Lung microvascular endothelial cell (primary cell): ENCODE data around the gene SEPTIN1. TPM values are rescaled to one million over a fixed set of nuclear protein-coding genes. Genes with fewer than 3 reads are reported as not detected.
"Not testable (repeated sequence)": the region's sequence is repeated elsewhere in the genome, so short reads cannot be mapped to it uniquely, and the experiment has no call there.

Experiments used
- DNase-seq, 2 donors: peaks; one replicate each; pipeline versions ENCODE4 v3.0.0 to v3.0.0-alpha.2; 2010; ENCODE audit warnings: low read depth in 2 of 2
- total RNA-seq: library from RNA; depleted of rRNA; stranded (reverse); fragments of >200 nt; gene quantifications from 2 replicates; pipeline ENCODE4 v1.2.1, GENCODE V29; 2014

The SEPTIN1 gene
- total RNA-seq, 1 donor from 2014 or later = 0.20 TPM

DNA sequence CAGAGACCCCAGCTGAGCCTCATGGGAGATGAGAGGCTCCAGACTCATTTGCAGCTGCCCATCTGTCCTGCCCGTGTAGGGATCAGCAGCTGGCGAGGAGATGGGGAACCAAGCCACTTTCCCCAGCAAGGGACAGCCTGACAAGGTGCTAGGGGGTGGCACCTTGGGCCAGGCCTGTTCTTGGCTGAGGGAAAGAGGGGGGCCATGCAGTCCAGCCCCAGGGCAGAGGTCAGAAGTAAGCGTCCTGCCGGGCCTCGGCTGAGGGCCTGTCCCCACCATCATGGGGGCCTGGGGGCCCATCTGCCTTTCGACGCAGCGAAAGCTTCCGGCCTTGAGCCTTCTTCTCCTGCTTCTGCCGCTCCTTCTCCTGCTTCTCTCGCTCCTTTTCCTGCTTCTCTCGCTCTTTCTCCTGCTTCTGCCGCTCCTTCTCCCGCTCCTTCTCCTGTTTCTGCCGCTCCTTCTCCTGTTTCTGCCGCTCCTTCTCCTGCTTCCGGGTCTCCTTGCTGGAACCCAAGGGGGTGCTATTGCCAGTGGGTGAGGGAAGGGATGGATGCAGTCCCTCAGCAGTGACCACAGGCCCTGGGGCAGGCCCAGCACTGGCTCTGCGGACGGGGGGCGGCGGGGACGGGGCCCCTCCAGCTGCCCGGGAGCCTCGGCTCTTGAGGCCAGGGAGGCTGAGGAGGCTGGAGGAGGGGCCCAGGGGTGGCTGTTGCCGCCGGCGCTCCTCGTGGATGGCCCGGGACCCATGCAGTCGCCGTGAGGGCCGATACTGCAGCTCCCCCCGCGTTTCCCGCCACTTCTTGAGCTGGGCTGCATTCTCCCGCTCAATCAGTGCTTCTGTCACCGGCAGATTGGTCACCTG lies 24.4 kb downstream of the SEPTIN1 start:
- no peak for DNase-seq

DNA sequence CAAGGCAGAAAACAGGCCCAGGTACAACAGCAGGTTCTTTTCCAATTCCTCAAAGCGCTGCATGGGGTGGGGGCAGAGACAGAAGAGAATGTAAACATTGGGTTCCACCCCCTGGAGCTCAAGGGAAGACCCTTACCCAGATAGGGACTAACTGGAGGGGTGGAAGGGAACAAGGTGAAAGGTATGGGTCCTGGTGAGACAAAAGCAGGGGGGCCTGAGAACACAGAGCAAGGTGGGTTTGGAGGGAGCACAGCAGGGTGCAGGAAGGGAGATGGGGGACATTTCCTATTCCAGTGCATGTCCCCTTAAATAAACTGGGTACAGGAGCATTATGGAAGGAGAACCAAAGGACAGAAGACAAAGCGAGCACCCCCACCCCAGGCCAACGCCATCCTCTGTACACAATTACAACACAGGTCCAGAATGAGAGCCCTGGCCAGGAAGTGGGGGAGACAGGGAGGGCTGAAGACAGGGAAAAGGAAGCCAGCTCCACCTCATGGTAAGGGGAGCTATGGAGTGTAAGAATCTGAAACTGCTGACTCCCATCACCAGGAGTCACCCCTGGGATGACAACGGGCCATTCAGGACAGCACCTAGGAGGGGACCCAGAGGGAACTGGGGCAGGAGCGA lies 25.2 kb downstream of the SEPTIN1 start:
- DNase-seq = no peak

DNA sequence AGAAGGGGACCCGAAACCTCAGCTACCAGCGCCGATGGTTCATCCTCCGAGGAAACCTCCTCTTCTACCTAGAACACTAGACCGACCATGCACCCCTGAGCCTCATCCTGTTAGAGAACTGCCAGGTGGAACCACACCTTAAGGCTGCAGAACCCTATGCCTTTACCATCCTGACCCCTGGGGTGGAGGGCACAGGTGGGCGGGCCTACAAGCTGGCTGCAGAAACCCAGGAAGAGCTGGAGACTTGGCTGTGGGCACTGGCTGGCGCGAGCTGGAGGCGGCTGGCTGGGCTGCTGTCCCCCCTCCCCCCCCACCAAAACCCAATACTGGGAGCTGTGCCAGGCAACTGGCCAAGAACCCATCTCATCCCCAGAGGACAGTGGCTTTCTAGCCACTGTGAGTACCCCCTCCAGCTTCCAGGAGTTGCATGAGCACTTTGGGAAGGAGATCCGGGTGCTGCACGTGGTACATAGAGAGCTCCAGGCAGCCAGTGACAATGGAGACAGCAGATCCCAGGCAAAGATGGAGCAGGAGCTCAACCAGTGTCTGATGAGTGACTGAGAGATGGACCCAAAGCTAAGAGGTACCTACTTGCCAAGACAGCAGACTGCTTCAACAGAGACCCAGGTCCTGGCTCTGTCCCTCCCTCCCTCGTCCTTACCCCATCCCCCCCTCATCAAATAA lies 25.8 kb downstream of the SEPTIN1 start:
- DNase-seq = no peak

DNA sequence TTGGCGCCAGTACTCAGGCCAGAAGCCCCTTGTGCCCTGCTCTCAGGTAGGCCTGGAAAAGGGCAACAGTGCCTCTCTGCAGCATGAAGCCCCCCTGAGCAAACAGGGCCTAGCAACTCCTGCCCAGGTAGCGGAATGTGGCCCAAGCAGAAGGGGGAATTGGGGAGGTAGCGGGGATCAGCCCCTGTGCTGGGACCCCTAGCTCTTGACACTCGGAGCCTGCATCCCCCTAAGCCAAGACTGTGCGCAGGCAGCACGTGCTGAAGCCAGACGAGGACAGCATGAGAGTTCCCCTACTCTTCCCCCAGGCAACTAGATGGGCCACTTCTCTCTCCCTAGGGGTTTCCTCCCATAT lies 26.4 kb downstream of the SEPTIN1 start:
- DNase-seq = no peak

DNA sequence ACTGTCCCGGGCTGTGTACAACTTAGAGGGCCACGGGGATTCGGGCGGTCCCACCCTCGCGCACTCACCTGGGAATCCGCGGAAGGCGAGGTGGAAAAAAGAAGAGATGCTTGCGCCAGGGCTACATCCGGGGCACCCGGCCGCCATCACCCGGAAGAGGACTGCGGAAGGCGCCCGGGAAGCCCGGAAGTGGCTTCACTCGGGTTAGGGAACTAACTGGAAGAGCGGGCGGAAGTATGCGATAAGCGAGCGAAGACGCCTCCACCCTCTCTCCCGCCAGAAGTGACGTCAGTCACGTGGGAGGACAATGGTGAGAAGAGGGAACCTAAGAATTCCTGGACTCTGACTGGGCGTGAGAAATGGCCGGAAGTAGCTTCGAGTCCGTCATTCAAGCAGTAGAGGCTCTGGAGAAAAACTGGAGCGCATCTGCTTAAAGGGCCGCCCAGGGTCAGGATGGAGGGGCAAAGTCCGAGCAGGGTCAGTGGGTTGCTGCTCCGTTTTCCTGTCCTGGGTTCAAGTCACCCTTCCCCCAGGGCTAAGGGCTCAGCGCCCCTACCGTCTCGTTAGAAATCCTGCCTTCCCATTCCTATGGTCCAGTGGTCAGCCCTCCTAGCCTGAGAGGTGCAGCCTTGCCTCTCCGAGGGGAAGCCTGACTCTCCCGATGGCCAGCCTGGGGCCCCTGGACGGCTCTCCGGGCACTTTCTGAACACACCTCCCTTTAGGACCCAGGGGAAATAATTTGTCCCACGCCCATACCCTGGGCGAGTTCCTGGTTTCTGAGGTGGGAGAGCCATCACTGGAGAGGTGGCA lies 27.0 kb downstream of the SEPTIN1 start, which contains the start of gene CD2BP2:
Gene CD2BP2 (minus strand): TSS at position 165 of the 810 bp plus-strand sequence. CDS start 627 bp downstream, outside the sequence.
- peak; percentile 96 to 100 for DNase-seq

DNA sequence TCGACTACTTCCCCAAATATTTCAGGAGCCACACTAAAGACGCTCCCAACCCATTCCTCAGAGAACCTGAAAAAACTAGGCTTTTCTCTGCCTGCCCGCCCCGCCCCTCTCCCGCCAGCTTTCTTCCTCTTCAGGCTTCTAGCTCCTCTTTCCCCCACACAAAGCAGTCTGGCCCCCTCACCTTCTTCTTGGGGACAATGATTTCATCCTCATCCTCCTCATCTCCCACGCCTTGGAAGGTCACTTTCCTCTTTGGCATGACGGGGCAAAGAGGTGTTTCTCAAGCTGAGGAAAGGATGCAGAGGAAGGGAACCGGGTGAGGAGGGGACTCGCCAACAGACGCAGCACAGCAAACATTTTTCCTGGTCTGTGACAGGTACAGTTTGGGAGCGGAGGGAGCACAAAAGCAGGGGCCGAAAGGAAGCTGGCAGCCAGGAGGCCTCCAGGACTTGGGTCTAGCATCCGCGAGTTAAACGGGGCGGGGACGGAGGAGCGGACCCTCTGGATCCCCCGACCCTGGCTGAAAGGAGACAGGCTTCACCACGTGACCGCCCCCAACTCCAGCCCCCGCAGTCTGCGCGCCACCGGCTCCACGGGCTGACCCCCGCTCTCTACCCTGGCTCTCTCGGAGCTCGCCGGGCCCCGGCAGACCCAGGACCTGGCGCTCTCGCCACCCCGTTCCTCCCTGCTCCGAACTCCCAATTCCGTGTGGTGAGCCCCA lies 27.8 kb downstream of the SEPTIN1 start:
- DNase-seq = peak in 1 of 2 donors; percentile 33

DNA sequence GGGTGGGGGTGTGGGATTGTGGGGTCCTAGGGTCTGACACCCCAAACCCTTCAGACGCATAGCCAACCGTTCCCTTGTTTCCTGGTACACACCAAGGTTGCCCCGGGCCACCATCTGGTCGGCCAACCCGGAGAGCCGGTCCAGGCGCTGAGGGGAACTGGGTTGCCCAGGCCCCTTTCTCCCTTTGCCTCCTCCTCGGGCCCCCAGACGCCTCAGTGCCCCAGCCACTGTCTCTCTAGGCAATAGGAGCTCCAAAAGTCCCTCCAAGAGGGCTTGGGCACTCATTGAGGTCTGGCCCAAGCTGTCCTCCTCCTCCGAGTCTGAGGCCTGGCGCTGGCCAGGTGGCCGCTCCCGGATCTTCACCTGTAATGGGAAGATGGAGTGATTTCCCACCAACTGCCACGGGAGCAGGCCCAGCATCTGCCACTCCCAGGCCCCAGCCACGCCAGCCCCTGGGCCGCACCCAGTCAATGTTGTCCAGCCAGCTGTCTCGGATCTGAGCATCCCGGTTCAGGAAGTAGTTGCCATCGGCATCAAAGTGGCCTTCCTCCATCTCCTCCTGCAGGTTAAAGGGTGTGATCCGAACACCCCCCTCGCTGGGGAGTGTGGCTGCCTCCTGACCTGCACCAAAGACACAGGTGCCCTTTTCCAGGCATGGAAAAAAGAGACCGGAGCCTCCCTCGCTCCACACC lies 28.8 kb downstream of the SEPTIN1 start:
- no peak for DNase-seq

DNA sequence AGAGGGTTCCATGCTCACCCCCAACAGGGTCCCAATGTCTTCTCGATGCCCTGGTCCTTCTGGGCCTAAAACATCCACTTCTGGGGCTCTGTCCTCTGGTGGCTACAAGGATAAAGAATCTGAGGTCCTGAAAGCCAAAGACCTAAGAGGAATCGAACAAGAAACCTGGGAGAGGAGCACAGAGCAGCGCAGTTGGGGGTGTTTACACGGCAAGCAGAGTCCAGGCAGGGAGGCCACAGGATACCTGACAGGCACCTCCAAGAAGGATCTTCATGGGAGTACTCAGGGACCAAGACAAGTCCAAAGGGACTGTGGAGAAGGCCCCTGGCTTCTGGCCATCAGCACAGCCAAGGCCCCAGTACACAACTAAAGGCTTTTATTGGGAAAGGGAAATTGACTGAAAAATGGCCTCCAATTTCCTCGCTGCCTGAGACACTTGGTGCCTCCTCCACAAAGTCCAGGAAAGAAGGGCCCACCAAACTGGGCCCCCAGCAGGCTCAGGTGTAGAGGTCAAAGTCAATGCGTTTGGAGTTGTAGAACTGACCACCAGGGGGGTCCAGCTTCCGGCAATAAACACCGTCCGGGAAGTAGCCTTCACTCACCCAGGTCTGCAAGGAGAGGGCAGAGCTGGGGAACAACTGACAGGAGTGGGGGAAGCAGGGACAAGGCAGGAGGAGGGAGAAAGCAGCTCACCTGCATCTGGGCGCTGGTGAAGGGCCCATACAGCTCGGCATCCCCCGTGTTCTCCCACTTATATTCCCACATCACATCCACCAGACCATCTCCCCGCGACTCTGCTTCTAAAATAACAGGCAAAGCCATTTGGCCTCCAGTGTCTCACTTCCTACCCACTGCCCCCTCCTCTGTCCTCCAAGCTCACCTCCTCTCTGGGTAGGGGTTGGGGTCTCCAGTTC lies 29.6 kb downstream of the SEPTIN1 start:
- peak in 1 of 2 donors; percentile 32 for DNase-seq

DNA sequence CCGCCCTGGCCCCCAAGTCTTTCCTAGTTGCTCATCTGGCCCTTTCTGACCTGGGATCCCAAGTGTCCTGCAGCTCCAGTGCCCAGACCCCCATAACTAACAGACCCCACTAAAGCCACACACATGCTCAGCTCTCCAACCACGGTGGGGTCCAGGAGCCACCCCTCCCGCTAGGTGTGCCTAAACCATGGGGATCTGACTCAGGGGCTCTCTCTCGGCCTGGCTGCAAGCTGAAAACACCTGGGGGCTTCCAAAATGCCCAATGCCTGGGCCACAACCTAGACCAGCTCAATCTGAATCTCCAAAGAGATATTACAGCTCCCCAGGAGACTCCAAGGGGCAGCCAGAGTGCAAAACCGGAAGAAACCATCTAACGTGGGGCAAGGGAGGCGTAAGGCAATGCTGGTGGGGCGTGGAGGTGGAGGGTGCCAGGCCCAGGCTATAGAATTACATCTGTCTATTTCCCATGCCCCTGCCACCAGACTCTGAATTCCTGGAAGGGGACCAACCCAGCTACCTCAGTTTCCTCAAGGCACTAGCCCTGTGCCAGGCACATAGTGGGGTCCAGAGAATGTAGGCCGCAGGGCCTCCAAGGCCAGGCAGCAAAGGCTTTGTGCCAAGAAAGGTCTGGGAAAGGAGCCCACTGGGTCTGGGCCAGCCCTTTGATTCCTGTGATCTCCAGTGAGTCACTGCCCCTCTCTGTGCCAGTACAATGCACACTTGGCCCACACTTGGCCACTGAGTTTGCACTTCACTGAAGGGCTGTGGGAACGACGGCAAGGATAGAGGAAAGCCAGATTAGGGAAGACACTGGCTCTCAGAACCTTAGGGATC lies 30.6 kb downstream of the SEPTIN1 start:
- peak; percentile 94 to 95 for DNase-seq

DNA sequence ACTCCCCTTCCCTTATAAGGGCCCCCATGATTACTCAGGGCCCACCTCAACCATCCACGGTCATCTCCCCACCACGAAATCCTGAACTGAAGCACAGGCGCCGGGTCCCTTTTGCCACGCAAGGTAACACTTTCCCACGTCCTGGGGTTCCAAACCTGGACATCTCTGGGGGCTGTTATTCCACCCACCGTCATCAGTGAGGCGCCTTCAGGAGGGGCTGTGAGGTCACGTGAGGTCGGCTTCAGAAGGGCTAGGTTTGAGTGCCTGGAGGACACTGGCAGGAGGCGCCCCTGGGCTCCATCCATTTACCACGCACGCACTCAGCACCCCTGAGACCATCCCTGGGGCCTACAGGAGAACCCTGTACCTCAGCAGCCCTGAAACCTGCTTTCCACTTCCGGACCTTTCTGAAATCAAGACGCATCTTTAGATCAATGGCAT lies 31.3 kb downstream of the SEPTIN1 start:
- no peak for DNase-seq

DNA sequence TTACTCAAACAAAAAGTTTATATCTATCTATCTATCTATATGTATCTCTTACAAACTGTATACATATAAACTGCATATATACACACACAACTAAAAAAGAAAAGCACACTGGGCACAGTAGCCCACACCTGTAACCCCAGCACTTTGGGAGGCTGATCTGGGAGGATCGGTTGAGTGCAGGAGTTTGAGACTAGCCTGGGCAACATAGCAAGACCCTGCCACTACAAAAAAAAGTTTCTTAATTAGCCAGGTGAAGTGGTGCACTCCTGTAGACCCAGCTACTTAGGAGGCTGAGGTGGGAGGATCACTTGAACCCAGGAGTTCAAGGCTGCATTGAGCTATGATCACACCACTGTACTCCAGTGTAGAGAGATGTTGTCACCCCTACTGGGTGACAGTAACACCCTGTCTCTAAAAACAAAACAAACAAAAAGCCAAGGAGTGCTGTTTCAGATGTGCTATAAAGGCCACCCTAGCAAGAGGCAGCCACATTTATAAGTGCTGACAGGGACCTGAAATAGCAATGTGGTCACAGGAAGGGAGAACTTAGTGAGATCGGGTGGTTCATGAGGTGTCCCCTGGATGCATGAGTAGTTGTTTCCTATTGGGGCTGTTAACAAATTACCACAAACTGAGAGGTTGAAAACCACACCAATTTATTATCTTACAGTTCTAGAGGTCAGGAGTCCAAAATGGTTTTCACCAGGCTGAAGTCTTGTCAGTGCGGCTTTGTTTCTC lies 32.1 kb downstream of the SEPTIN1 start:
- DNase-seq = peak in 1 of 2 donors; percentile 61

DNA sequence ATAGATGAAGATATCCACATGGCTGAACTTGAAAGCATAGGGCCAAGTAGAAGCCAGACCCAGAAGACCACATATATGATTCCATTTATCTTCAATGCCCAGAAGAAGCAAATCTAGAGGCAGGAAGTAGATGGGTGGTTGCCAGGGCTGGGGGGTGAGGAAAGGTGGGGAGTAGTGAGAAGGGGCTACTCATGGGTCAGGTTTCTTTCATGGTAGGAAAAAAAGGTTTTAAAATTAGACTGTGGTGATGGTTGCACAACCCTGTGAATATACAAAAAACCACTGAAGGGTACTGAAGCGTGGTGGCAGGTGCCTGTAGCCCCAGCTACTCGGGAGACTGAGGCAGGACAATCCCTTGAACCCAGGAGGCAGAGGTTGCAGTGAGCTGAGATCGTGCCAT lies 32.7 kb downstream of the SEPTIN1 start:
- DNase-seq = no peak

DNA sequence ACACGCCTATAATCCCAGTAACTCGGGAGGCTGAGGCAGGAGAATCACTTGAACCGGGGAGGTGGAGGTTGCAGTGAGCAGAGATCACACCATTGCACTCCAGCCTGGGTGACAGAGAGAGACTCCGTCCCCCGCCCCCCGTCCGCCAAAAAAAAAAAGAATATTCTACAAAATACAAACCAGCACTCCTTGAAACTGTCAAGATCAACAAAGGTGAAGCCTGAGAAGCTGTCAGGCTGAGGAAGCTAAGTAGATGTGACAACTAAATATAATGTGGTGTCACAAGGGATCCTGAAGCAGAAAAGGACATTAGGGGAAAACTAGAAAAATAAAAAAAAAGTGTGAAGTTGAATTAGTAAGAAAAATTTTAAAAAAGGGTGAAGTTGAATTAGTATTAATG lies 33.4 kb downstream of the SEPTIN1 start:
- DNase-seq = no peak

DNA sequence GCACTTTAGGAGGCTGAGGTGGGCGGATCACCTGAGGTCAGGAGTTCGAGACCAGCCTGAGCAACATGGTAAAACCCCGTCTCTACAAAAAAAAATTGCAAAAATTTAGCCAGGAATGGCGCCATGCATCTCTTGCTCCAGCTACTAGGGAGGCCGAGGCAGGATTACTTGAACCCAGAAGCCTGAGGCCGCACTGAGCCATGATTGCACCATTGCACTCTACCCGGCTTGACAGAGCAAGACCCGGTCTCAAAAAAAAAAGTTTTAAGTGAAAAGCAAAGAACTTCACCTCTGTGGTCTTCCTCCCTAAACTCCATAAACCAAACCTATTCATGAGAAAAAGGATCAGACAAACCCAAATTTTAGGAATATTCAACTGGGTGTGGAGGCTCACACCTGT lies 34.2 kb downstream of the SEPTIN1 start:
- DNase-seq = no peak

DNA sequence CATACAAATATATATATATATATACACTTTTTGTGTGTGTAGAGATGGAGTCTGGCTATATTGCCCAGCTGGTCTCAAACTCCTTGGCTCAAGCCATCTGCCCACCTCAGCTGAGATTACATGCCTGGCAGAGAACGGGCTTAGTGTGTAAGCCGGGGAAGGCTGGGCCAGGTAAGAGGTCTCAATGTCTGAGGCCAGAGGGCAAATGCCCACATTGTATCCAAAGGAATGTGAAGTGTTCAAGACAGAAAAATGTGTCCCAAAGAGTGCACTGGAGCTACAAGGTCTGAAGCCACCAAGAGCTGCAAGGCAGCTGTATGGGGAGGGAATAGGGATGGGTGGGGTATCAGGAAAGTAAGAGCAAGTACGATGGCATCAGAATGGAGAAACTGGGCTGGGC lies 36.1 kb downstream of the SEPTIN1 start:
- DNase-seq = no peak

DNA sequence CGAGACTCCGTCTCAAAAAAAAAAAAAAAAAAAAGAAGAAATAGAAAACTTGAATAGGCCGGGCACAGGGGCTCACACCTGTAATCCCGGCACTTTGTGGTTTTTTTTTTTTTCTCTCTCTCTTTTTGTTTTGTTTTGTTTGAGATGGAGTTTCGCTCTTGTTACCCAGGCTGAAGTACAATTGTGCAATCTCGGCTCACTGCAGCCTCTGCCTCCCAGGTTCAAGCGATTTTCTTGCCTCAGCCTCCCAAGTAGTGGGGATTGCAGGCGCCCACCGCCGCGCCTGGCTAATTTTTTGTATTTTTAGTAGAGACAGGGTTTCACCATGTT lies 38.9 kb downstream of the SEPTIN1 start:
- not testable (repeated sequence) for DNase-seq

DNA sequence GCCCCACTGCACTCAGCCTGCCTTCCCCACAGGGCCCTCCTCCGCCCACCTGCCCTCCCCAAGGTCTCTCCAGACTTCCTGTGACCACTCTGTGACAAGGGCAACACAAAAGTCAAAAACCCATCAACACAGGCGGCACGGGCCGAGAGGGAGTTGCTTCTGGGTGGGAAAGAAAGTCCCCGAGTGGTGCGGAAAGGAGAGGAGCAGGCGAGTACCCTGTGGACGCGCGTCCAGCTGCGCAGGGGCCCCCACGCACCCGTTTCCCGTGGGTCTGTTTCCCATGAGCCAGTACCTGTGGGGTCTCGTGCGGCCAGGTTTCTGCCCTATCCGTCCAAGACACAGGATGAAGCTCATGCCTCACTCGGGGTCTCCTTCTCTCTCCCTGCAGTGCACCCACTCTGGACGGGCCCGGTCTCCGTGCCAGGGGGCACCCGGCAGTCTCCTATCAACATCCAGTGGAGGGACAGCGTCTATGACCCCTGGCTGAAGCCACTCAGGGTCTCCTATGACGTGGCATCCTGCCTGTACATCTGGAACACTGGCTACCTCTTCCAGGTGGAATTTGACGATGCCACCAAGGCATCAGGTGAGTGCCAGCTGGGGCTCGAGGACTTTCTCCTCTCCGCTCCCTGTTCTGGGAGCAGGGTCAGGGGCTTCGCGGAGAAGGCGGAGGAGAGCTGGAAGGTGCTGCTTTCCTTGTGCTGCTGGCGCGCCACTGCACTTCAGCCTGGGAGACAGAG lies 39.4 kb downstream of the SEPTIN1 start:
- no peak for DNase-seq
